Gastroesophageal sphincter (tissue), 3 donors: ENCODE measurements around the gene SUN1.

Source experiments
- CTCF ChIP-seq, 4 experiments: fragments of 200-600 bp in 2 of 4; fragments of 450-650 bp in 2 of 4; sonication (generic) in 1 of 4; IDR thresholded peaks; one replicate each; pipeline ENCODE4 v1.5.1; 2017 to 2019; ENCODE audit warnings: antibody characterized with exemption in 4 of 4, mild to moderate bottlenecking in 2 of 4, moderate library complexity in 2 of 4
- EP300 ChIP-seq: sonication (generic); formaldehyde crosslinking; IDR thresholded peaks from one replicate; pipeline ENCODE4 v1.6.1; 2017; ENCODE audit warnings: antibody characterized with exemption, mild to moderate bottlenecking
- POLR2A ChIP-seq, 2 donors: fragments of 450-650 bp; IDR thresholded peaks; one replicate each; pipeline ENCODE4 v1.6.1; 2017; ENCODE audit warnings: antibody characterized with exemption in 2 of 2, mild to moderate bottlenecking in 2 of 2, moderate library complexity in 1 of 2
- POLR2AphosphoS5 ChIP-seq: sonication (generic); formaldehyde crosslinking; IDR thresholded peaks from one replicate; pipeline ENCODE4 v1.6.1; 2017; ENCODE audit warnings: antibody characterized with exemption

GRCh38 chr7:801940-802381 lies 30.3 kb upstream of the SUN1 start:
- TF ChIP-seq CTCF (IDR thresholded peaks at IDR 0.05) (no peak), POLR2A (IDR thresholded peaks at IDR 0.05) (no peak), POLR2AphosphoS5 (peak; percentile 45), EP300 (no peak)
